Prostate gland (tissue), 2 donors: ENCODE data around the gene CALHM1.

Experiments
- POLR2A ChIP-seq: fragments of 450-650 bp; IDR thresholded peaks from one replicate; pipeline ENCODE4 v1.6.1; 2016; ENCODE audit warnings: antibody characterized with exemption, mild to moderate bottlenecking
- POLR2AphosphoS5 ChIP-seq: sonication (generic); formaldehyde crosslinking; IDR thresholded peaks from one replicate; pipeline ENCODE4 v1.6.1; 2017; ENCODE audit warnings: antibody characterized with exemption
- TF ChIP-seq, protein P1 (sequence below), 4 experiments: fragments of 200-600 bp in 2 of 4; fragments of 450-650 bp in 2 of 4; sonication (generic) in 2 of 4; IDR thresholded peaks; 1 replicate in 3 of 4; 2 replicates in 1 of 4; pipeline ENCODE4 v1.5.1; 2016 to 2019; ENCODE audit warnings: antibody characterized with exemption in 4 of 4, mild to moderate bottlenecking in 2 of 4, moderate library complexity in 2 of 4

DNA sequence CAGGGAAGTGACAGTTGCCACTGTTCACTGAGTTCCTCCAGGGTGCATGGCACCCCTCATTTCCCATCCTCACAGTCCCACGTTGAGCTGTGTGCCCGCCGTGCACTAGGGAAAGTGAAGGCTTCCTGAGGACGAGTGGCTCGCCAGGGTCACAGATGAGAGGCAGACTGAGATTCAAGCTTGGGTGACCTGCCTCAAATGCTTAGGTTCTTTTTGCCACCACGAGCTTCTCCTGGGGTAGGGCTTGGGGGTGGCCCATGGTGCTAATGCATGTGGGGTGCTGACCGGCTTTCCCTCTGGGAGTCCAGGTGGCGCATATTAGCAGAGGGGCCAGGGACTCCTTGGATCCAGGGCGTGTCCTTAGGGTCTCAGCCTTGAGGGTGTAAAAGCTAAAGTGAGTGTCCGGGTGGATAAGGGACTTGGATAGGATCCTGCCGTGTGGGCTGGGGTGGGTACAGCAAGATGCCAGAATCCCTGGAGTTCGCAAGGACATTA, 8.5 kb downstream of the CALHM1 start:
- TF ChIP-seq POLR2A (no peak), POLR2AphosphoS5 (no peak)
- TF ChIP-seq, protein P1, sequence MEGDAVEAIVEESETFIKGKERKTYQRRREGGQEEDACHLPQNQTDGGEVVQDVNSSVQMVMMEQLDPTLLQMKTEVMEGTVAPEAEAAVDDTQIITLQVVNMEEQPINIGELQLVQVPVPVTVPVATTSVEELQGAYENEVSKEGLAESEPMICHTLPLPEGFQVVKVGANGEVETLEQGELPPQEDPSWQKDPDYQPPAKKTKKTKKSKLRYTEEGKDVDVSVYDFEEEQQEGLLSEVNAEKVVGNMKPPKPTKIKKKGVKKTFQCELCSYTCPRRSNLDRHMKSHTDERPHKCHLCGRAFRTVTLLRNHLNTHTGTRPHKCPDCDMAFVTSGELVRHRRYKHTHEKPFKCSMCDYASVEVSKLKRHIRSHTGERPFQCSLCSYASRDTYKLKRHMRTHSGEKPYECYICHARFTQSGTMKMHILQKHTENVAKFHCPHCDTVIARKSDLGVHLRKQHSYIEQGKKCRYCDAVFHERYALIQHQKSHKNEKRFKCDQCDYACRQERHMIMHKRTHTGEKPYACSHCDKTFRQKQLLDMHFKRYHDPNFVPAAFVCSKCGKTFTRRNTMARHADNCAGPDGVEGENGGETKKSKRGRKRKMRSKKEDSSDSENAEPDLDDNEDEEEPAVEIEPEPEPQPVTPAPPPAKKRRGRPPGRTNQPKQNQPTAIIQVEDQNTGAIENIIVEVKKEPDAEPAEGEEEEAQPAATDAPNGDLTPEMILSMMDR (IDR thresholded peaks at IDR 0.05) = no peak
